ENCODE measurements around the gene ZNF519.

Gene ZNF519

GRCh38 chr18:14104201-14104600 is 28.0 kb downstream of the ZNF519 start:
- ChIA-PET POLR2A (no interaction called here), CTCF (no interaction called here)
- TF ChIP-seq, protein P1, sequence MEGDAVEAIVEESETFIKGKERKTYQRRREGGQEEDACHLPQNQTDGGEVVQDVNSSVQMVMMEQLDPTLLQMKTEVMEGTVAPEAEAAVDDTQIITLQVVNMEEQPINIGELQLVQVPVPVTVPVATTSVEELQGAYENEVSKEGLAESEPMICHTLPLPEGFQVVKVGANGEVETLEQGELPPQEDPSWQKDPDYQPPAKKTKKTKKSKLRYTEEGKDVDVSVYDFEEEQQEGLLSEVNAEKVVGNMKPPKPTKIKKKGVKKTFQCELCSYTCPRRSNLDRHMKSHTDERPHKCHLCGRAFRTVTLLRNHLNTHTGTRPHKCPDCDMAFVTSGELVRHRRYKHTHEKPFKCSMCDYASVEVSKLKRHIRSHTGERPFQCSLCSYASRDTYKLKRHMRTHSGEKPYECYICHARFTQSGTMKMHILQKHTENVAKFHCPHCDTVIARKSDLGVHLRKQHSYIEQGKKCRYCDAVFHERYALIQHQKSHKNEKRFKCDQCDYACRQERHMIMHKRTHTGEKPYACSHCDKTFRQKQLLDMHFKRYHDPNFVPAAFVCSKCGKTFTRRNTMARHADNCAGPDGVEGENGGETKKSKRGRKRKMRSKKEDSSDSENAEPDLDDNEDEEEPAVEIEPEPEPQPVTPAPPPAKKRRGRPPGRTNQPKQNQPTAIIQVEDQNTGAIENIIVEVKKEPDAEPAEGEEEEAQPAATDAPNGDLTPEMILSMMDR (IDR thresholded peaks at IDR 0.05; ENCODE audit: control extremely low read depth, extremely low read depth, low read depth, missing control alignments): no peak
- no peak for DNase-seq (ENCODE audit: extremely low spot score)

GRCh38 chr18:14100503-14101286 is 31.5 kb downstream of the ZNF519 start:
- DNase-seq (ENCODE audit: extremely low spot score): no peak
- POLR2A ChIA-PET: no interaction called here
- CTCF ChIA-PET: interaction anchor here (0.9 kb wide), 1 partner anchor 14 kb away, joined by 3 read pairs; no protein-coding TSS in a partner anchor
- TF ChIP-seq, protein P1 (IDR thresholded peaks at IDR 0.05; ENCODE audit: control extremely low read depth, extremely low read depth, low read depth, missing control alignments): no peak

DNA sequence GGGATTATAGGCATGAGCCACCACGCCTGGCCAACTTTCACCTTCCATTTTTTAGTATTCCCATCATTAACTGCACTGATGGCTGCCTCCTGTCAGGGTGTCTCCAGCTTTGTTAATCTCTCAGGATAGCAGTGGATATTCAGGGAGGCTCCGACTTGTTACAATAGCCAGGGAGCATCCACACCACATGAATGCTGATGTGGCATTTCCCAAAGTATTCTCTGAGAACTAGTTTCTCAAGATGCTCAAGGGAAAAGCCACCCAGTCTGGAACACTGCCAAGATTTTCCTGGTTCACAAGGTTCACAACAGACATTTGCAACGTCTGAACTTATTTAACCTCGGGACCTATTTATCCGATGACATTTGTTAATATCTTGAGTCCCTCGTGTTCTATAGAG is 33.8 kb downstream of the ZNF519 start:
- ChIA-PET CTCF (interaction anchor here (1.9 kb wide), 1 partner anchor 12 kb away, joined by 4 read pairs; no protein-coding TSS in a partner anchor), POLR2A (interaction anchor here (0.7 kb wide), 1 partner anchor 271 kb away, joined by 5 read pairs; no protein-coding TSS in a partner anchor)
- TF ChIP-seq, protein P1 (IDR thresholded peaks at IDR 0.05; ENCODE audit: control extremely low read depth, extremely low read depth, low read depth, missing control alignments): no peak
- DNase-seq (ENCODE audit: extremely low spot score): no peak

DNA sequence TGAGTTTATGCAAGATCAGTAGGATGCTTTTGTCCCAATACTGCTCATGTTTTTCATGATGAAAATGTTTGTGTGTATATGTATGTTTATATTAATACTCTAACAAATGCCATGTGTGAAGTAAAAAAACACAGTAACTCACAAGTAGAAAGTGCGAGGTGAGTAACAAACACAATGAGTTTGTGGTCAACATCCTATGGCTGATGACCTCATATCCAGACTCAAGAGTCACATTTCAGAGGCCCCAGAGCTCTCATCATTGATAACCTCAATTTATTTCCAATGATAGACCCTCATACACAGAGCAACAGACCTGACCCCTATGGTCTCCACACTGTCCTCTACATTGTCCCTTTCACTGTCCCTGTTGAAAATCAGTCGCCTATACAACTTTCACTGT is 34.5 kb downstream of the ZNF519 start:
- CTCF ChIA-PET: interaction anchor here (3.8 kb wide), 1 partner anchor 12 kb away, joined by 22 read pairs; no protein-coding TSS in a partner anchor
- POLR2A ChIA-PET: interaction anchor here (0.7 kb wide), 1 partner anchor 270 kb away, joined by 5 read pairs; no protein-coding TSS in a partner anchor
- DNase-seq (ENCODE audit: extremely low spot score): no peak
- TF ChIP-seq, protein P1 (IDR thresholded peaks at IDR 0.05; ENCODE audit: control extremely low read depth, extremely low read depth, low read depth, missing control alignments): no peak

DNA sequence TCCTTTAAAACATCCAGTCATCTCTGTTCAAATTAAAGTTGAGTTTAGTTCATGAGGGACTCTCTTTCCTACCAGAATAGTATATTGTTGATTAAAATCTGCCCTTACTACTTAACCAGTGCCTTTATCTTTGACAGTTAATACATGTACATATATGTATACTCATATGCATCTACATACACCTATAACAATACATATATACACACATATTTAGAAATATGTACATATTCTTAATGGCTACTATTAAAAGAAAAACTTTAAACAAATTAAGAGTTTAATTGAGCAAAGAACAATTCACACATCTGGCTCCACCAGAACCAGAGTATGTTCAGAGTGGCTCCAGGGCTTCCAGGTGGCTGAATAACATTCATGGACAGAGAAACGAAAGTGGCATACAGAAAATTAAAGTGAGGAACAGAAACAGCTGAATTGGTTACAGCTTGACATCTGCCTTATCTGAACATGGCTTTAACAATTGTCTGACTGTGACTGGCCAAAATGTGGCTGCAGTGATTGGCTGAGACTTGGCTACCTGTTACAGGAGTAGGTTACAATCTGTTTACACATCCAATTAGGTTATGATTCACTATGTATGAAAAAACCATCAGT is 38.8 kb downstream of the ZNF519 start:
- DNase-seq (ENCODE audit: extremely low spot score): no peak
- TF ChIP-seq, protein P1 (IDR thresholded peaks at IDR 0.05; ENCODE audit: control extremely low read depth, extremely low read depth, low read depth, missing control alignments): no peak
- ChIA-PET CTCF (interaction anchor here (1.2 to 1.8 kb wide), 3 partner anchors 14 to 280 kb away, joined by 4 to 5 read pairs (median 4); partner anchors contain the start of gene MC5R), POLR2A (no interaction called here)

DNA sequence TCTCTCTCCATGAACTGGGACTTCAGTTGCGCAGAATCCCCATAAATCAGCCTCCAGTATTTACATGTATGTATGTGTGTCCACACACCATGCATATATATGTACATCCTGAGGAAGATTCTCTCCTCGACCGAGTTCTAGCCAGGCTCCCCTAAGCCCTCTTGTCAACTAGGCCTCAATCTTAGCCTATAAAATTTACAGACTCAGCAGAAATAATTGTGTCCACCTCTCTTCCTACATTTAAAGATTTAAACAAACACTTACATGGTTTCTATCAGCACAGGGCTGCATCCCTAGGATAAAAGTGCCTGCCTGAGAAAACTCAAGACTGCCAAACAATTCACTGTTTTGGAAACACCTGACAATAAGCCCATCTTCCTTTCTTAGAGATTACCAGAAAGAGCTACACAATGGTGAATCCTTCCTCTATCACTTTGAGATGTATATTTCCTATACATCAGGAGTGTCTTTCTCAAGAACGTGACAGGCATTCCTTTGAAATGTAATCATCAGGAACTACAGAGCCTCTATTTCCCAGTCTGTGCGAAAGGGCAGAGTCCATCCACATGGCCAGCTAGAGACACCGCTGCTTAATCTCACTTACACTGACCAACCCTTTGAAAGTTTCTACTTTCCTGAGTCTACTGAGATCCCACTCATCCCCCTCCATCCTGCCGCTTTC is 39.5 kb downstream of the ZNF519 start:
- TF ChIP-seq, protein P1 (IDR thresholded peaks at IDR 0.05; ENCODE audit: control extremely low read depth, extremely low read depth, low read depth, missing control alignments): no peak
- ChIA-PET CTCF (interaction anchor here (1.2 to 1.4 kb wide), 3 partner anchors 10 to 280 kb away, joined by 4 read pairs; no protein-coding TSS in a partner anchor), POLR2A (no interaction called here)
- no peak for DNase-seq (ENCODE audit: extremely low spot score)

Measured in GM10248 (cell line).